ENCODE data around the gene WDR74.

- TF ChIP-seq TAF1 (CRISPR knock-in tag; IDR thresholded peaks at IDR 0.05) (no peak), NR2C2 (CRISPR knock-in tag; IDR thresholded peaks at IDR 0.05; ENCODE audit: borderline replicate concordance) (no peak), FOXK2 (IDR thresholded peaks at IDR 0.05) (no peak), STAT5B (CRISPR knock-in tag; IDR thresholded peaks at IDR 0.05) (no peak), ELF1 (CRISPR knock-in tag; IDR thresholded peaks at IDR 0.05) (no peak), REL (CRISPR knock-in tag; conservative IDR thresholded peaks at IDR 0.05) (no peak), TEAD2 (CRISPR knock-in tag; IDR thresholded peaks at IDR 0.05) (no peak)
- TF ChIP-seq, protein P1, sequence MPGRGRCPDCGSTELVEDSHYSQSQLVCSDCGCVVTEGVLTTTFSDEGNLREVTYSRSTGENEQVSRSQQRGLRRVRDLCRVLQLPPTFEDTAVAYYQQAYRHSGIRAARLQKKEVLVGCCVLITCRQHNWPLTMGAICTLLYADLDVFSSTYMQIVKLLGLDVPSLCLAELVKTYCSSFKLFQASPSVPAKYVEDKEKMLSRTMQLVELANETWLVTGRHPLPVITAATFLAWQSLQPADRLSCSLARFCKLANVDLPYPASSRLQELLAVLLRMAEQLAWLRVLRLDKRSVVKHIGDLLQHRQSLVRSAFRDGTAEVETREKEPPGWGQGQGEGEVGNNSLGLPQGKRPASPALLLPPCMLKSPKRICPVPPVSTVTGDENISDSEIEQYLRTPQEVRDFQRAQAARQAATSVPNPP (CRISPR knock-in tag; IDR thresholded peaks at IDR 0.05) = no peak
- TF ChIP-seq, protein P2, sequence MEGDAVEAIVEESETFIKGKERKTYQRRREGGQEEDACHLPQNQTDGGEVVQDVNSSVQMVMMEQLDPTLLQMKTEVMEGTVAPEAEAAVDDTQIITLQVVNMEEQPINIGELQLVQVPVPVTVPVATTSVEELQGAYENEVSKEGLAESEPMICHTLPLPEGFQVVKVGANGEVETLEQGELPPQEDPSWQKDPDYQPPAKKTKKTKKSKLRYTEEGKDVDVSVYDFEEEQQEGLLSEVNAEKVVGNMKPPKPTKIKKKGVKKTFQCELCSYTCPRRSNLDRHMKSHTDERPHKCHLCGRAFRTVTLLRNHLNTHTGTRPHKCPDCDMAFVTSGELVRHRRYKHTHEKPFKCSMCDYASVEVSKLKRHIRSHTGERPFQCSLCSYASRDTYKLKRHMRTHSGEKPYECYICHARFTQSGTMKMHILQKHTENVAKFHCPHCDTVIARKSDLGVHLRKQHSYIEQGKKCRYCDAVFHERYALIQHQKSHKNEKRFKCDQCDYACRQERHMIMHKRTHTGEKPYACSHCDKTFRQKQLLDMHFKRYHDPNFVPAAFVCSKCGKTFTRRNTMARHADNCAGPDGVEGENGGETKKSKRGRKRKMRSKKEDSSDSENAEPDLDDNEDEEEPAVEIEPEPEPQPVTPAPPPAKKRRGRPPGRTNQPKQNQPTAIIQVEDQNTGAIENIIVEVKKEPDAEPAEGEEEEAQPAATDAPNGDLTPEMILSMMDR (CRISPR knock-in tag; IDR thresholded peaks at IDR 0.05) = no peak
- TF ChIP-seq, protein P3, sequence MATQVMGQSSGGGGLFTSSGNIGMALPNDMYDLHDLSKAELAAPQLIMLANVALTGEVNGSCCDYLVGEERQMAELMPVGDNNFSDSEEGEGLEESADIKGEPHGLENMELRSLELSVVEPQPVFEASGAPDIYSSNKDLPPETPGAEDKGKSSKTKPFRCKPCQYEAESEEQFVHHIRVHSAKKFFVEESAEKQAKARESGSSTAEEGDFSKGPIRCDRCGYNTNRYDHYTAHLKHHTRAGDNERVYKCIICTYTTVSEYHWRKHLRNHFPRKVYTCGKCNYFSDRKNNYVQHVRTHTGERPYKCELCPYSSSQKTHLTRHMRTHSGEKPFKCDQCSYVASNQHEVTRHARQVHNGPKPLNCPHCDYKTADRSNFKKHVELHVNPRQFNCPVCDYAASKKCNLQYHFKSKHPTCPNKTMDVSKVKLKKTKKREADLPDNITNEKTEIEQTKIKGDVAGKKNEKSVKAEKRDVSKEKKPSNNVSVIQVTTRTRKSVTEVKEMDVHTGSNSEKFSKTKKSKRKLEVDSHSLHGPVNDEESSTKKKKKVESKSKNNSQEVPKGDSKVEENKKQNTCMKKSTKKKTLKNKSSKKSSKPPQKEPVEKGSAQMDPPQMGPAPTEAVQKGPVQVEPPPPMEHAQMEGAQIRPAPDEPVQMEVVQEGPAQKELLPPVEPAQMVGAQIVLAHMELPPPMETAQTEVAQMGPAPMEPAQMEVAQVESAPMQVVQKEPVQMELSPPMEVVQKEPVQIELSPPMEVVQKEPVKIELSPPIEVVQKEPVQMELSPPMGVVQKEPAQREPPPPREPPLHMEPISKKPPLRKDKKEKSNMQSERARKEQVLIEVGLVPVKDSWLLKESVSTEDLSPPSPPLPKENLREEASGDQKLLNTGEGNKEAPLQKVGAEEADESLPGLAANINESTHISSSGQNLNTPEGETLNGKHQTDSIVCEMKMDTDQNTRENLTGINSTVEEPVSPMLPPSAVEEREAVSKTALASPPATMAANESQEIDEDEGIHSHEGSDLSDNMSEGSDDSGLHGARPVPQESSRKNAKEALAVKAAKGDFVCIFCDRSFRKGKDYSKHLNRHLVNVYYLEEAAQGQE (IDR thresholded peaks at IDR 0.05; ENCODE audit: borderline replicate concordance in 1 of 2, low read depth in 1 of 2, low read length in 2 of 2) = no peak
These were observed 50.4 kb downstream of the WDR74 start for GRCh38 chr11:62788991-62789390.

Data from HepG2 (cell line).